Measurements from ENCODE around the gene MRPL22. TPM values are rescaled to one million over a fixed set of nuclear protein-coding genes. Genes with fewer than 3 reads are reported as not detected.
"Not testable (repeated sequence)": the region's sequence is repeated elsewhere in the genome, so short reads cannot be mapped to it uniquely, and the experiment has no call there.

MRPL22 gene
- total RNA-seq, 1 donor, result 11.7 TPM

DNA sequence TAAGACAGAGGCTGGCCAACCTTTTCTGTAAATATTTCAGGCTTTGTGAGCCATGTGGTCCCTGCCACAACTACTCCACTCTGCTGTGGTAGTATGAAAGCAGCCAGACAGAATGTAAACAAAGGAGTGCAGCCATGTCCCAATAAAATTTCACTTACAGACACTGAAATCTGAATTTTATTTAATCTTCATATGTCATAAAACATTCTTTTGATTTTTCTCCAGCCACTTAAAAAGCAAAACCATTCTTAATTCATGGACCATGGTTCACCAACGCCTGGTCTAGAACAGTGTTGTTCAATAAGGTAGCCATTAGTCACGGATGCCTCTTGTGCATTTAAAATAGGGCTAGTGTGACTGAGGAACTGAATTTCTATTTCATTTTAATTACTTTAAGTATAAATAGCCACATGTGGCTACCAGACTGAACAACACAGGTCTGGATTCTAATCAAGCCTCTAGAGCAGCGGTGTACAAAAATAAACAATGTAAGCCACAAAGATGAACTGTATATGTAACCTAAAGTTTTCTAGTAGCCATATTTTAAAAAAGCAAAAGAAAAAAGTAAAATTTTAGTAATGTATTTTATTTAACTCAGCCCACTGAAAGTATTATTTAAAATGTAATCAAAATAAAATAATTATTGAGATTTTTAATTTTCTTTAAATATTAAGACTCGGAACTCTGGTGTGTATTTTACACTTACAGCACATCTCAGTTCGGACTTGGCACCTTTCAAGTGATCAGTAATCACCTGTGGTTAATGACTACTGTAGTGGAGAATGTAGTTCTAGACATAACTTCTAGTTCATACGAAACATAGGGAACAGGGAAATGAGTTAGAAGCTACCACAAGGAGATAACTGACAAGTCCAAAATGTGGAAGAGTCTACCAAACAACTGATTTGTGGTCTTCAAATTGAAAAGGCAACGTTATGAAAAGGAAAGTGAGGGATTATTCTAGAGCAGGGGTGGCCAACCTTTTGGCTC lies 17.1 kb upstream of the MRPL22 start:
- no peak overlapping the region for H3K4me3 ChIP-seq (ENCODE audit: low read depth, low read length)
- TF ChIP-seq, protein P1, sequence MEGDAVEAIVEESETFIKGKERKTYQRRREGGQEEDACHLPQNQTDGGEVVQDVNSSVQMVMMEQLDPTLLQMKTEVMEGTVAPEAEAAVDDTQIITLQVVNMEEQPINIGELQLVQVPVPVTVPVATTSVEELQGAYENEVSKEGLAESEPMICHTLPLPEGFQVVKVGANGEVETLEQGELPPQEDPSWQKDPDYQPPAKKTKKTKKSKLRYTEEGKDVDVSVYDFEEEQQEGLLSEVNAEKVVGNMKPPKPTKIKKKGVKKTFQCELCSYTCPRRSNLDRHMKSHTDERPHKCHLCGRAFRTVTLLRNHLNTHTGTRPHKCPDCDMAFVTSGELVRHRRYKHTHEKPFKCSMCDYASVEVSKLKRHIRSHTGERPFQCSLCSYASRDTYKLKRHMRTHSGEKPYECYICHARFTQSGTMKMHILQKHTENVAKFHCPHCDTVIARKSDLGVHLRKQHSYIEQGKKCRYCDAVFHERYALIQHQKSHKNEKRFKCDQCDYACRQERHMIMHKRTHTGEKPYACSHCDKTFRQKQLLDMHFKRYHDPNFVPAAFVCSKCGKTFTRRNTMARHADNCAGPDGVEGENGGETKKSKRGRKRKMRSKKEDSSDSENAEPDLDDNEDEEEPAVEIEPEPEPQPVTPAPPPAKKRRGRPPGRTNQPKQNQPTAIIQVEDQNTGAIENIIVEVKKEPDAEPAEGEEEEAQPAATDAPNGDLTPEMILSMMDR (IDR thresholded peaks at IDR 0.05; ENCODE audit: insufficient read depth, low read depth, low read length), result no peak
- peak; percentile 57 for DNase-seq (ENCODE audit: low read depth)

DNA sequence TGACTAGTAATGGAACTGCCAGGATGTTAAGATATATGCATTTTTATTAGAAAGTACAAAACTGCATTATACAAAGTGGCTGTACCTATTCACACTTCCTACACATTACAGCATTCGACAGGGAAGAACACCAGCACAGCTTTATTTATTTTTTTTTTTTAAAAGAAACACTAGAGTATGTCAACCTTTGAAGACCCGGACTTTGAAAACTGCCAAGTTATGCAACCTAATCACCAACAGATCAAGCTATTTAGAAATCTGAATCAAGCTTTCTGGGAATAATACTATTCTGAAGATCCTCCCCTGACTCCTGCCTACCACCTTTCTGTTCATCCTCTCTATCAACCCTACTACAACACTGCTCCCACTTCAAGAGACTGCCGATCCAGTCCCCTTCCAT lies 7.3 kb upstream of the MRPL22 start:
- no peak overlapping the region for H3K4me3 ChIP-seq (ENCODE audit: low read depth, low read length)
- TF ChIP-seq, protein P1 (IDR thresholded peaks at IDR 0.05; ENCODE audit: insufficient read depth, low read depth, low read length), result no peak
- no peak for DNase-seq (ENCODE audit: low read depth)

DNA sequence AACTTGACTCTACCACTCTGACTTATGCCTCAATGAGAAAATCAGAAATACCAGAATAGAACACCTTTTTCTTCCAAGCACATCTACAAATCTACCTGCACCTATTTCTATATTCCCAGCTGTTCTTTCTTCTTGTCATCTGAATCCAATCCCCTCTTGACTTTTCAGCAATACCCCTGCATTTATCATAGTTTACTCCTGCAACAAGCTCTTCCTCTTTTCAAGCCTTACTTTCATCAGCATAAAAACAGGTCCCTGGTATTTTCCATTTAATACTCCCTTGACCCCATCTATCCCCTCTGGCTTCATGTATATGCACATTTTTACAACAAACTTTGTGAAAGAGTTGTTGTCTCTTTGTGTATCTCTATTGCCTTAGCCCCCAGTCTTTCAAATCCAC lies 6.0 kb upstream of the MRPL22 start:
- TF ChIP-seq, protein P1 (IDR thresholded peaks at IDR 0.05; ENCODE audit: insufficient read depth, low read depth, low read length), result no peak
- no peak for DNase-seq (ENCODE audit: low read depth)
- no peak overlapping the region for H3K4me3 ChIP-seq (ENCODE audit: low read depth, low read length)

DNA sequence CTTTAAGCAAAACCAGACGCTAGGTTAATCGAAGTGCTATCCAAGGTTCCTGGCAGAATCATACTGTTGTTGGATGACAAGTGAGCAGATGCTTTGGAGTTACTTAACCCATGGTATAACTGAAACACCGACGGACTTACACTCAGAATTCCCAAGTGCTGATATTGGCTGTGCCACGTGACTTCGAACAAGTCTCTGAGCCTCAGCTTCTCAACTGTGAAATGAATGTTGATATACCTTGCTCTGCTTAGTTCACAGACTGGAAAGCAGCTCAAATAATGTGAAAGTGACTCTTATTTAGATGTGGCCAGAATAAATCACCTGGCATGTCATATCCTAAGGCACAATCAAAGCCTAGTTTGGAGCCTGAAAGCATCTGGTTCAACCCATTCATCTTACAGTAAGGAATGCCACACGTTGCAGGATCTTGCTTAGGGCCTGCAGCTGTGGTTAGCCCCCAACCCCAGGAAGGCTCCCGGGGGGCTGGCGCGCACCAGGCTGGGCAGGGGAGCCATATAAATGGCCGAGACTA lies 3.6 kb upstream of the MRPL22 start:
- TF ChIP-seq, protein P1 (IDR thresholded peaks at IDR 0.05; ENCODE audit: insufficient read depth, low read depth, low read length), result no peak
- DNase-seq (ENCODE audit: low read depth), result peak; percentile 20

GRCh38 chr5:154937718-154938466 lies 3.0 kb upstream of the MRPL22 start, which contains the start of gene GEMIN5:
Gene GEMIN5 (minus strand): TSS chr5:154938211. CDS start chr5:154938133, 78 bp downstream.
- peak; percentile 85 for DNase-seq (ENCODE audit: low read depth)
- TF ChIP-seq, protein P1 (IDR thresholded peaks at IDR 0.05; ENCODE audit: insufficient read depth, low read depth, low read length), result no peak
- H3K4me3 ChIP-seq (ENCODE audit: low read depth, low read length), result peak within 1 kb of the TSS; percentile 95

More for the DNA sequence above, 3.6 kb upstream of the MRPL22 start:
- H3K4me3 ChIP-seq (ENCODE audit: low read depth, low read length), result peak overlapping the region; percentile 95

DNA sequence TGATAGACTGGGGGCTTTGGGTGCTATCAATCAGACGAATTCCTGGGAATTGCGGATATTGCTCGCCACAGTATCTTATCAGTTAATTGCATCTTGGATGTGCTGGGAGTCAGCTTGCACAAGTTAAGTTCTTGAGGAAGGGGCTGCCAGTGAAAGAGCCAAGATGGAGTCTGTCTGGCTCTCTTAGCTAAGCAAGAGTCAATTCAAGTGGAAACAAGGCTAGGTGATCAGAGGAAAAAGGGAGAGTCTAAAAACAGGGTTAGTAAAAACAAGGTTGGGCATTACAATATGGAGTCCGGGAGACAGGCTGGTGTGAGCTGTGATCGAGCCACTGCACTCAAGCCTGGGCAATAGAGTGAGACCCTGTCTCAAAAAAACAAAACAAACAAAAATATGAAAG lies 1.5 kb upstream of the MRPL22 start:
- H3K4me3 ChIP-seq (ENCODE audit: low read depth, low read length); DNase-seq (ENCODE audit: low read depth): not testable (repeated sequence)

DNA sequence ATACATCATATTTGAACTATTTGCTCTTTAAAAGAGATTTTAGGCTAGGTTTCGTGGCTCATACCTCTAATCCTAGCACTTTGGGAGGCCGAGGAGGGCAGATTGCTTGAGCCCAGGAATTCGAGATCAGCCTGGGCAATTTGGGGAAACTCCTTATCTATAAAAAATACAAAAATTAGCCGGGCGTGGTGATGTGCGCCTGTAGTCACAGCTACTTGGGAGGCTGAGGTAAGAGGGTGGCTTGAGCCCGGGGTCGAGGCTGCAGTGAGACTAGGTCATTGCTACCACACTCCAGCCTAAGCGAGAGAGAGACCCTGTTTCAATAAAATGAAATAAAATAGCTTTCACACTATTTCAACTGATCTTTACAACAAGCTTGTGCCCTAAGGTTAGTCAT lies 500 bp upstream of the MRPL22 start:
- peak overlapping the region; percentile 88 for H3K4me3 ChIP-seq (ENCODE audit: low read depth, low read length)
- TF ChIP-seq, protein P1 (IDR thresholded peaks at IDR 0.05; ENCODE audit: insufficient read depth, low read depth, low read length), result no peak
- no peak for DNase-seq (ENCODE audit: low read depth)
